GM13977 (cell line): ENCODE measurements around the gene SHH.

Experiments used
- DNase-seq: peaks from one replicate; pipeline ENCODE4 v3.0.0; 2012; ENCODE audit warnings: low spot score
- in situ Hi-C: fragments of 300-500 bp; cut with MboI; formaldehyde crosslinking; loops from one replicate; pipeline ENCODE4 v1.12.0; 2022; ENCODE audit warnings: low sequenced_read_pairs, low pct_unique_long_range_greater_than_20kb, mixed read lengths, inconsistent platforms; ENCODE audit not compliant: unreplicated experiment
- TF ChIP-seq, protein P1 (sequence below): IDR thresholded peaks from 2 replicates; pipeline ENCODE4 v1.5.1; 2012; ENCODE audit warnings: mild to moderate bottlenecking, control low read depth; ENCODE audit not compliant: insufficient read depth; ENCODE audit errors: extremely low read depth, missing control alignments

SHH gene

GRCh38 chr7:155856656-155857055 lies 44.4 kb upstream of the SHH start:
- TF ChIP-seq, protein P1, sequence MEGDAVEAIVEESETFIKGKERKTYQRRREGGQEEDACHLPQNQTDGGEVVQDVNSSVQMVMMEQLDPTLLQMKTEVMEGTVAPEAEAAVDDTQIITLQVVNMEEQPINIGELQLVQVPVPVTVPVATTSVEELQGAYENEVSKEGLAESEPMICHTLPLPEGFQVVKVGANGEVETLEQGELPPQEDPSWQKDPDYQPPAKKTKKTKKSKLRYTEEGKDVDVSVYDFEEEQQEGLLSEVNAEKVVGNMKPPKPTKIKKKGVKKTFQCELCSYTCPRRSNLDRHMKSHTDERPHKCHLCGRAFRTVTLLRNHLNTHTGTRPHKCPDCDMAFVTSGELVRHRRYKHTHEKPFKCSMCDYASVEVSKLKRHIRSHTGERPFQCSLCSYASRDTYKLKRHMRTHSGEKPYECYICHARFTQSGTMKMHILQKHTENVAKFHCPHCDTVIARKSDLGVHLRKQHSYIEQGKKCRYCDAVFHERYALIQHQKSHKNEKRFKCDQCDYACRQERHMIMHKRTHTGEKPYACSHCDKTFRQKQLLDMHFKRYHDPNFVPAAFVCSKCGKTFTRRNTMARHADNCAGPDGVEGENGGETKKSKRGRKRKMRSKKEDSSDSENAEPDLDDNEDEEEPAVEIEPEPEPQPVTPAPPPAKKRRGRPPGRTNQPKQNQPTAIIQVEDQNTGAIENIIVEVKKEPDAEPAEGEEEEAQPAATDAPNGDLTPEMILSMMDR, result no peak
- in situ Hi-C loops, result no loop called here
- DNase-seq, result no peak

DNA sequence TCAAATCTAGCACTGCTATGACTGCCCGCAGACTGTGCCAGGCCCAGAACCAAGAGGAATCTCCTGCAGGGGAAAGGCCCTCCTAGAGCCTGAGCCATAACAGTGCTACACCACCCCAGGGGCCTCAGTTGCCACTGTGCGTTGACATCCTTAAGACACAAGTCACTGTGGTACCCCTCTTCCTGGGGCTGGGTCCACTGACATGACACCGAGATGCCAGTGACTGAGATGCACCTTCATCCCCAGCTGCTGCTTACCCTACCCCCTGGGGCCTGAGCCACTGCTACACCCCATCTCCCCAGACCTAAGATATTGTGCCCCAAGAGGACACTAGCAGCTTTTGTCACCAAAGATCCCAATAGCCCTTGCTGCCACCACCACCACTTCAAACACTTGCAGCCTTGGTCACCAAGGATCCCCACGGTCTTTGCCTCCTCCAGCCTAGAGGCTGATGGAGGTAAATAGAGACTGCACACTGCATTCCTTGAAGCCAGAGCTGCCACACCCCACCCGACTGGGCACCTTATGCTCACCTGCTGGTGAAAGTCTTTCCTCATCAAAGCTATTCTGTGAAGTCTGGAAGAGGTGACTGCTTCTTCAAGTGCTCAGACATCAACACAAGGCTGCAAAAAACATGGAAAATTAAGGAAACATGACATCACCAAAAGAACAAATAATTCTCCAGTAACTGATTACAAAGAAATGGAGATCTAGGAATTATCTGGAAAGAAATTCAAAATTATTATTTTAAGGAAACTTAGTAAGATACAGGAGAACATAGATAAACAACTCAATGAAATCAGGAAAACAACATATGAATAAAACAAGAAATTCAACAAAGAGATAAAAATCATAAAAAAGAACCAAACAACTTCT lies 40.4 kb upstream of the SHH start:
- no peak for DNase-seq
- TF ChIP-seq, protein P1, result no peak
- in situ Hi-C loops, result no loop called here

- TF ChIP-seq, protein P1, result no peak
- in situ Hi-C loops, result no loop called here
- DNase-seq, result no peak
Measured at GRCh38 chr7:155851892-155852291, 39.6 kb upstream of the SHH start.

DNA sequence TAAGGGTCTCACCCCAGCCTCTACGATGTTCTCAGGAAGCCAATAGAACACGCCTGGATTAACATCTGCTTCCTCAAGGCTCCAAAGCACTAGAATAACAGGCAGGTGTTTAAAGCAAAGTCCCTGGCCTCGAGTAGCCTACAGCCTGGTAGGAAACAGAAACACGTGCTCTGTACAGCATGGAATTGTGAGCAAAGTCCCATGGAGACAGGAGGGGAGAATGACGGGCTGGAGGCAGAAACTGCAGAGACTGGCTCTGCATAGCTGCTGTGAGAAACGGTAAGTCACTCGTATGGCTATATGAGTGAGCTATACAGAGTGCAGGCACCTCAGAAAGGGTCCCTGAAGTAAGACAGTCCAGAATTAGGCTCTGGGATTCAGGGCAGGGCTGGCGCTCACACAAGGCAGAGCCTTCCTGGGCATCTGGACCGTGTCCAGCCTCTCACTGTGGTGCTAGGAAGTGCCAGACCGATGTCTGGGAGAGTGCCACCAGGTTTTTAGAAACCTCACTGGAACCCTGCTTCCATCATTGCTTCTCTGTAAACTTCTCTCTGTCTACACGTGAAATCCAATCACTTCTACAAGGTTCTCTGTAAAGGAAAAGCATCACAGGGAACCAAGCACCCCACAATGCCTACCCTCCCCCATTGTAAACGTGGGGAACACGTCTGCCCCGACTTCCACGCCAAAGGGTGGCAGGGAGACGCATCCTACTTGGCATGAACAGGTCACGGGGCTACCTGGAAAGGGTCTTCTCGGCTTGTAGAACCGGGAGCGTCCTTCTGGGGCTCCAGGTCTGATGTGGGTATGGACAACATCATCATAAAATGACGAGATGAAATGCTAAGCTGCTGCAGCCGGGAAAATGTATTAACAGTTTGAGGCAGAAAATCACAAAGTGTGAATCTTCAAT lies 38.8 kb upstream of the SHH start:
- in situ Hi-C loops, result no loop called here
- no peak for DNase-seq
- TF ChIP-seq, protein P1, result no peak

GRCh38 chr7:155850001-155850436 lies 37.8 kb upstream of the SHH start:
- DNase-seq, result no peak
- in situ Hi-C loops, result no loop called here

More at GRCh38 chr7:155850001-155850436, 37.8 kb upstream of the SHH start:
- TF ChIP-seq, protein P1, result no peak
